ENCODE measurements around the gene VAV2. TPM values are rescaled to one million over a fixed set of nuclear protein-coding genes. Genes with fewer than 3 reads are reported as not detected.

Gene VAV2
- total RNA-seq, 1 donor from 2014 or later: 61.9 TPM

DNA sequence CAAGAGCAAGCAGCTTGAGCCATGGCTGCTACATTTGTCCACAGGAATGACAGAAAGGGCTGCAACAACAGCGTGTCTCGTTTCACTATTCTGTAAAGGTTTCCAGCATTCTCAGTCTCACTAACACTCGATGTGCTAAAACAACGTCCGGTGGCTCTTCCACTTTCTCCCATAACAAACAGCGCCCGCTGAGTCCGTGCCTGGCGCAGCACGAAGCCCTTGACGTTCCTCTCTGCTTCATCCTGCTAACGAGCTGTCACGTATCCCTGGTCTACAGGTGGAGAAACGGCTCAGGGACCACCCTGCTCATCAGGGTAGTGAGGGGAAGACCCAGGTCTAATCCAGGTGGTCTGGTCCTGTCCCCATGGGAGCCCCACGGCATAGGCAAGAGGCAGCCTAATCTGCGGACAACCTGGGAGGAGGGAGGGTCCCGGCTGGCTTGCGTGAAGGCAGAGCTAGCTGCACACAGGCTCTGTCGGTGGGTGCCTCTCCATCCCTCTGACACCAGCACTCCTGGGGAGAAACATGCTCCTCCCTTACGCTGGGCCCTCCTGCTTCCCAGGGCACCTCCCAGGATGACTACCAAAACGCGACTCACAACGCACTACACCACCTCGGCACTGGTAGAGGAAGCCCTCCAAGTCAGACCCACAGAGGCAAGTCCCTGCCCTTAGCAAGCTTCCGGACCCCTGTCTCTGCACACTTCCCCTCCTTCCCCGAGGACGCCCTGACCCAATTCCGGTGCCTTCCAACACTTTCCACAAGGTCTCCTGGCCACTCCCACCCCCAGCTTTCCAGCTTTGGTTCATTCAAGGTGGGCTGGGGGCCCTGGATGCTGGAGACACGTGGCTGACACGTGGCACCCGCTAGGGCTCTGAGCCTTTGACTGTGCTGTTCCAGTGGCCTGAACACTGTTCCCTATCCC, 43.3 kb downstream of the VAV2 start:
- Mint-ChIP-seq H3K9me3 (no peaks in the 10 kb centered on the region), H3K36me3 (no peaks in the 10 kb centered on the region), H3K27ac (peak overlapping the region; percentile 68), H3K4me3 (no peak overlapping the region), H3K27me3 (ENCODE audit: low read depth) (no peaks in the 10 kb centered on the region), H3K4me1 (peaks cover 19% of the 10 kb centered on the region)
- TF ChIP-seq CTCF (IDR thresholded peaks at IDR 0.05; ENCODE audit: unreplicated experiment): no peak
- DNase-seq (ENCODE audit: low spot score in 2 of 2, unreplicated experiment in 2 of 2): no peak

GRCh38 chr9:133948131-133948530, 44.0 kb downstream of the VAV2 start:
- Mint-ChIP-seq H3K27ac (peak overlapping the region; percentile 68), H3K36me3 (no peaks in the 10 kb centered on the region), H3K9me3 (no peaks in the 10 kb centered on the region), H3K4me1 (peaks cover 19% of the 10 kb centered on the region), H3K27me3 (ENCODE audit: low read depth) (no peaks in the 10 kb centered on the region), H3K4me3 (no peak overlapping the region)
- TF ChIP-seq CTCF (IDR thresholded peaks at IDR 0.05; ENCODE audit: unreplicated experiment): no peak
- DNase-seq (ENCODE audit: low spot score in 2 of 2, unreplicated experiment in 2 of 2): peak in 1 of 2 experiments; percentile 15

DNA sequence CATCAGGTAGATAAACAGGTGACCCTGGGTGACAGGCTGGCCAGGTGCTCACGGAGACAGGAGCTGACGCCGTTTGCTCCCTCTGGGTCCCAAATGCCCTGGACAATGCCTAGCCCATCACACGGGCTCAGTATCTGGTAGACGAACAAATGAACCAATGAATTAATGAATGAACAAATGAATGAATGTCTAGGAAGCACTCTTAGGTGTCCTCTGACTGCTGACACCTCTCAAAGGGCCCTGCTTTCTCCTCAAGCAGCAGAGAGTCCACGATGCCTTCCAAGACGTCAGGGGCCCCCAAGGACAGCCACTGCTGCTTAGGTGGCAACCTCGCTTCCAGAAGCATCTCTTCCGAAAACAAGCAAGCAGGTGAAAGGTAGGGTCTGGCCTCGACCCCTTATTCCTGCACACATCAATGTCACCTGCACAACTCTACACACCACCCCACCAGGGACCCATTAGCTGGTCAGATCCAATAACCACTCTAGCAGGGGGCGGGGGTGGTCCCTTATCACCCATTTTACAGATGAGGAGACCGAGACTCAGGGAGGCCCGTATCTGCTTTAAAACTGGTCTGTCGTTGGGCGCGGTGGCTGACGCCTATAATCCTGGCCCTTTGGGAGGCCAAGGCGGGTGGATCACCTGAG, 45.2 kb downstream of the VAV2 start:
- peak overlapping the region; percentile 34 for H3K27ac Mint-ChIP-seq
- no peak overlapping the region for H3K4me3 Mint-ChIP-seq
- peak in 1 of 2 experiments; percentile 6 for DNase-seq (ENCODE audit: low spot score in 2 of 2, unreplicated experiment in 2 of 2)
- no peaks in the 10 kb centered on the region for H3K9me3 Mint-ChIP-seq
- peaks cover under 1% of the 10 kb centered on the region for H3K36me3 Mint-ChIP-seq
- peaks cover 19% of the 10 kb centered on the region for H3K4me1 Mint-ChIP-seq
- no peaks in the 10 kb centered on the region for H3K27me3 Mint-ChIP-seq (ENCODE audit: low read depth)
- TF ChIP-seq CTCF (IDR thresholded peaks at IDR 0.05; ENCODE audit: unreplicated experiment): no peak

DNA sequence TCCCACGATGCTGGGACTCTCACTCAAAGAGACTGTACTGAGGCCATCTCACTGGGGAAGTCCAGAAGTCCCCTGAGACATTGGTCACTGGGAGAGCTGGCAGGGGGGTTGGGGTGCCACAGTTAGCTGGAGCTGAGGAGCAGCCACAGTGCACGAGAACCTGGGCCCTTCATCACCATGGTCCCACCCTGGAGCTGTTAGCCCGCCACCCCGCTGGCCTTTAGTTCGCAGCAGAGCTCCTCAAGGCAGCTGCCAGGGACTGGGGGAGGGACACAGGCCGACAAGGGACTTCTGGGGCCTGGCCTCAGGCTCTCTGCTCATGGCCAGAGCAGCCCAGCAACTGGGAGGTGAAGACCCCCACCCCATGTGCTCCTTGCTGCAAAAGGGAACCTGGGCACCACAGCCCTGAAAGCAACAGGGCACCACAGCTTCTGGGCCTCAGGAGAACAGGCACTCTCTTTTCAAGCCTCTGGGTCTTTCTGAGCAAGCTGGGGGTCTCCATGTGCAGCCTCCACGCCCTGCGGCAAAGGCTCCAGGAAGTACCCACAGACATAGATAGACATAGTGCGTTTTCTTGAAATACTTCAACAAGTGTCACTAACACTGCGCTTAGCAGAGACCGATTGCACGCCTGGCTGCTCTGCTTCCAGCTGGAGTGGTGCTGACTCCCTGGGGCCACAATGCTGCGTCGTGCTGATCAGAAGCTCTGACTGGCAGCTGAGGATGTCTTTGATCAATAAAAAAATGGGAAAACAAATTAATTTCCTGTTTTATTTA, 46.0 kb downstream of the VAV2 start:
- peak overlapping the region; percentile 53 for H3K27ac Mint-ChIP-seq
- DNase-seq (ENCODE audit: low spot score in 2 of 2, unreplicated experiment in 2 of 2): no peak
- no peaks in the 10 kb centered on the region for H3K27me3 Mint-ChIP-seq (ENCODE audit: low read depth)
- no peak for TF ChIP-seq CTCF (IDR thresholded peaks at IDR 0.05; ENCODE audit: unreplicated experiment)
- peaks cover 3% of the 10 kb centered on the region for H3K36me3 Mint-ChIP-seq
- no peak overlapping the region for H3K4me3 Mint-ChIP-seq
- no peaks in the 10 kb centered on the region for H3K9me3 Mint-ChIP-seq
- peaks cover 19% of the 10 kb centered on the region for H3K4me1 Mint-ChIP-seq

GRCh38 chr9:133945314-133945975, 46.7 kb downstream of the VAV2 start:
- Mint-ChIP-seq H3K36me3 (peaks cover 3% of the 10 kb centered on the region), H3K27ac (peak overlapping the region; percentile 53), H3K27me3 (ENCODE audit: low read depth) (no peaks in the 10 kb centered on the region), H3K4me1 (peaks cover 18% of the 10 kb centered on the region), H3K9me3 (no peaks in the 10 kb centered on the region), H3K4me3 (no peak overlapping the region)
- no peak for TF ChIP-seq CTCF (IDR thresholded peaks at IDR 0.05; ENCODE audit: unreplicated experiment)
- DNase-seq (ENCODE audit: low spot score in 2 of 2, unreplicated experiment in 2 of 2): no peak

Measured in mesothelial cell of epicardium (in vitro differentiated cells).